Measurements from ENCODE around the gene ARHGAP45. TPM values are rescaled to one million over a fixed set of nuclear protein-coding genes. Genes with fewer than 3 reads are reported as not detected.
A peak's percentile ranks its signal among the peaks of the same experiment; 100 is the strongest.

The ARHGAP45 gene
- total RNA-seq, 1 donor from 2014 or later, result 312 TPM

- Mint-ChIP-seq H3K27ac (no peak overlapping the region), H3K27me3 (no peaks in the 10 kb centered on the region), H3K9me3 (no peaks in the 10 kb centered on the region), H3K4me3 (no peak overlapping the region), H3K4me1 (peaks cover 40% of the 10 kb centered on the region), H3K36me3 (ENCODE audit: low read depth) (peaks cover 37% of the 10 kb centered on the region)
- CTCF ChIA-PET, result no interaction called here
- POLR2A ChIA-PET, result interaction anchor here (1.2 to 9.9 kb wide), 3 partner anchors 17 to 32 kb away, joined by 9 to 365 read pairs (median 140); partner anchors contain the start of genes ARHGAP45, CNN2, RNU6-2 and TMEM259
- TF ChIP-seq, protein P1, sequence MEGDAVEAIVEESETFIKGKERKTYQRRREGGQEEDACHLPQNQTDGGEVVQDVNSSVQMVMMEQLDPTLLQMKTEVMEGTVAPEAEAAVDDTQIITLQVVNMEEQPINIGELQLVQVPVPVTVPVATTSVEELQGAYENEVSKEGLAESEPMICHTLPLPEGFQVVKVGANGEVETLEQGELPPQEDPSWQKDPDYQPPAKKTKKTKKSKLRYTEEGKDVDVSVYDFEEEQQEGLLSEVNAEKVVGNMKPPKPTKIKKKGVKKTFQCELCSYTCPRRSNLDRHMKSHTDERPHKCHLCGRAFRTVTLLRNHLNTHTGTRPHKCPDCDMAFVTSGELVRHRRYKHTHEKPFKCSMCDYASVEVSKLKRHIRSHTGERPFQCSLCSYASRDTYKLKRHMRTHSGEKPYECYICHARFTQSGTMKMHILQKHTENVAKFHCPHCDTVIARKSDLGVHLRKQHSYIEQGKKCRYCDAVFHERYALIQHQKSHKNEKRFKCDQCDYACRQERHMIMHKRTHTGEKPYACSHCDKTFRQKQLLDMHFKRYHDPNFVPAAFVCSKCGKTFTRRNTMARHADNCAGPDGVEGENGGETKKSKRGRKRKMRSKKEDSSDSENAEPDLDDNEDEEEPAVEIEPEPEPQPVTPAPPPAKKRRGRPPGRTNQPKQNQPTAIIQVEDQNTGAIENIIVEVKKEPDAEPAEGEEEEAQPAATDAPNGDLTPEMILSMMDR (IDR thresholded peaks at IDR 0.05), result no peak
- intact Hi-C loops (cut with micrococcal nuclease), result no loop called here
- no peak for ATAC-seq (ENCODE audit: low read depth)
- no peak for DNase-seq
Observed at GRCh38 chr19:1042689-1043511, 24.1 kb upstream of the ARHGAP45 start.

GRCh38 chr19:1045247-1045603 lies 21.7 kb upstream of the ARHGAP45 start:
- H3K9me3 Mint-ChIP-seq, result no peaks in the 10 kb centered on the region
- peak; percentile 45 for DNase-seq
- TF ChIP-seq, protein P1 (IDR thresholded peaks at IDR 0.05), result no peak
- no peaks in the 10 kb centered on the region for H3K27me3 Mint-ChIP-seq
- peaks cover 18% of the 10 kb centered on the region for H3K4me1 Mint-ChIP-seq
- intact Hi-C loops (cut with micrococcal nuclease), result no loop called here
- CTCF ChIA-PET, result no interaction called here
- peak; percentile 43 for ATAC-seq (ENCODE audit: low read depth)
- POLR2A ChIA-PET, result interaction anchor here (0.6 kb wide), 1 partner anchor 32 kb away, joined by 8 read pairs; no protein-coding TSS in a partner anchor
- peaks cover 34% of the 10 kb centered on the region for H3K36me3 Mint-ChIP-seq (ENCODE audit: low read depth)
- no peak overlapping the region for H3K4me3 Mint-ChIP-seq
- H3K27ac Mint-ChIP-seq, result no peak overlapping the region

DNA sequence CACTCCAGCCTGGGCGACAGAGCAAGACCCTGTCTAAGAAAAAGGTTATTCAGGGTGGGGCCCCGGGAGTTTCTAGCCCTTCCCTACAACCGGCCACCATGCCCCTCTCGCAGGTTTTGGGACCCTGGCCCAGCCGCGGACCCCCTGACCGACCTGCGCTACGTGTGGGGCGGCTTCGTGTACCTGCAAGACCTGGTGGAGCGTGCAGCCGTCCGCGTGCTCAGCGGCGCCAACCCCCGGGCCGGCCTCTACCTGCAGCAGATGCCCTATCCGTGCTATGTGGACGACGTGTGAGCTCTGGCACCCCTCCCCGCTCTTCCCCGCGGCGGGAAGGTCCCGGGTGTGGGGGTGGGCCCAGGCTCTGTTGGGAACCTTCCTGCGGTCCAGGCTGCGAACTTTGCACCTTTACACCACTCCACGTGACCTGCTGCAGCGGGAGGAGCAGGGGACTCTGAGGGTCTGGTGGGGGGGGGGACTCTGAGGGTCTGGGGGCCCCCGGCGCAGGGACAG lies 20.8 kb upstream of the ARHGAP45 start:
- Mint-ChIP-seq H3K4me1 (peaks cover 13% of the 10 kb centered on the region), H3K27me3 (no peaks in the 10 kb centered on the region), H3K27ac (no peak overlapping the region), H3K4me3 (no peak overlapping the region), H3K9me3 (no peaks in the 10 kb centered on the region), H3K36me3 (ENCODE audit: low read depth) (peaks cover 34% of the 10 kb centered on the region)
- ChIA-PET POLR2A (no interaction called here), CTCF (no interaction called here)
- TF ChIP-seq, protein P1 (IDR thresholded peaks at IDR 0.05), result no peak
- intact Hi-C loops (cut with micrococcal nuclease), result no loop called here
- no peak for DNase-seq
- ATAC-seq (ENCODE audit: low read depth), result no peak

DNA sequence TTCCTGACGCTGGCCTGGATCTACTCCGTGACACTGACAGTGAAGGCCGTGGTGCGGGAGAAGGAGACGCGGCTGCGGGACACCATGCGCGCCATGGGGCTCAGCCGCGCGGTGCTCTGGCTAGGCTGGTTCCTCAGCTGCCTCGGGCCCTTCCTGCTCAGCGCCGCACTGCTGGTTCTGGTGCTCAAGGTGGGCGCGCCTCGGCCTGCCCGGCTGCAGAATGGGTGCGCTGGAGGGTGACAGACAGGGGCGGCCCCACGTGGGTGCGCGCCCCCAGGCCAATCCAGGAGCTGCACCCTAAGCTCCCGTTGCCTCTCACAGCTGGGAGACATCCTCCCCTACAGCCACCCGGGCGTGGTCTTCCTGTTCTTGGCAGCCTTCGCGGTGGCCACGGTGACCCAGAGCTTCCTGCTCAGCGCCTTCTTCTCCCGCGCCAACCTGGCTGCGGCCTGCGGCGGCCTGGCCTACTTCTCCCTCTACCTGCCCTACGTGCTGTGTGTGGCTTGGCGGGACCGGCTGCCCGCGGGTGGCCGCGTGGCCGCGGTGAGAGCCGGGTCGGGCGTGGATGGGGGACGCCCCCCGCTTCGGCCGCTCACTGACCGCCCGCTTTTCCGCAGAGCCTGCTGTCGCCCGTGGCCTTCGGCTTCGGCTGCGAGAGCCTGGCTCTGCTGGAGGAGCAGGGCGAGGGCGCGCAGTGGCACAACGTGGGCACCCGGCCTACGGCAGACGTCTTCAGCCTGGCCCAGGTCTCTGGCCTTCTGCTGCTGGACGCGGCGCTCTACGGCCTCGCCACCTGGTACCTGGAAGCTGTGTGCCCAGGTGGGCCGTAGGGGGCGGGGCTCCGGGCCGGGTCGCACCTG lies 19.9 kb upstream of the ARHGAP45 start:
- H3K9me3 Mint-ChIP-seq, result no peaks in the 10 kb centered on the region
- intact Hi-C loops (cut with micrococcal nuclease), result no loop called here
- TF ChIP-seq, protein P1 (IDR thresholded peaks at IDR 0.05), result no peak
- no peak overlapping the region for H3K4me3 Mint-ChIP-seq
- H3K27me3 Mint-ChIP-seq, result no peaks in the 10 kb centered on the region
- no peak for DNase-seq
- H3K4me1 Mint-ChIP-seq, result peaks cover 13% of the 10 kb centered on the region
- no peak overlapping the region for H3K27ac Mint-ChIP-seq
- peaks cover 39% of the 10 kb centered on the region for H3K36me3 Mint-ChIP-seq (ENCODE audit: low read depth)
- CTCF ChIA-PET, result interaction anchor here (1.3 to 1.5 kb wide), 2 partner anchors 11 to 20 kb away, joined by 3 to 4 read pairs; partner anchors contain the start of gene ARHGAP45
- ATAC-seq (ENCODE audit: low read depth), result peak; percentile 16
- POLR2A ChIA-PET, result interaction anchor here (0.8 to 2.4 kb wide), 4 partner anchors 8 to 38 kb away, joined by 3 to 11 read pairs (median 3); partner anchors contain the start of gene ABCA7

Data from activated B cell treated with CpG ODN at 0.5 μM for 24 hours (primary cell).